ENCODE data around the gene EML6.

The EML6 gene

DNA sequence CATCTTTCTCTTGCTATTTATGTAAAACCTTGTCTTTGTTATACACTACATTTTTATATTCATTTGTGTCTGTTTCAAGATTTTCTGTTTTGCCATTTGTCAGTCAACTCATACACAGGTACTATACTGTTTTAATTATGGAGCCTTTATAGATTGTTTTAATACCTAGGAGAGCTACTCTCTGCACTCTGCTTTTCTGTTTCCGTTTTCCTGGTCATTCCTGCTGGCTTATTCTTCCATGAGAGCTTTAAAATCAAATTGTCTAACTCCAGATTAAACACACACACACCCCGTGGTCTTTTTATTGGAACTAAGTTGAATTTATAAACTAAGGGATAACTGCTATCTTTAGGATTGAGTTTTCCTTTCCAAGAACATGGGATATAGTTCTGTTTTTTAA is 165.6 kb downstream of the EML6 start:
- DNase-seq, result no peak

- DNase-seq, result no peak
Measured at GRCh38 chr2:54891909-54892308, 168.4 kb downstream of the EML6 start.

- DNase-seq, result no peak
Measured at GRCh38 chr2:54894467-54894866, 171.0 kb downstream of the EML6 start.

- no peak for DNase-seq
Measured at GRCh38 chr2:54895730-54896129, 172.3 kb downstream of the EML6 start.

GRCh38 chr2:54897420-54898310 is 174.2 kb downstream of the EML6 start:
- DNase-seq, result no peak

DNA sequence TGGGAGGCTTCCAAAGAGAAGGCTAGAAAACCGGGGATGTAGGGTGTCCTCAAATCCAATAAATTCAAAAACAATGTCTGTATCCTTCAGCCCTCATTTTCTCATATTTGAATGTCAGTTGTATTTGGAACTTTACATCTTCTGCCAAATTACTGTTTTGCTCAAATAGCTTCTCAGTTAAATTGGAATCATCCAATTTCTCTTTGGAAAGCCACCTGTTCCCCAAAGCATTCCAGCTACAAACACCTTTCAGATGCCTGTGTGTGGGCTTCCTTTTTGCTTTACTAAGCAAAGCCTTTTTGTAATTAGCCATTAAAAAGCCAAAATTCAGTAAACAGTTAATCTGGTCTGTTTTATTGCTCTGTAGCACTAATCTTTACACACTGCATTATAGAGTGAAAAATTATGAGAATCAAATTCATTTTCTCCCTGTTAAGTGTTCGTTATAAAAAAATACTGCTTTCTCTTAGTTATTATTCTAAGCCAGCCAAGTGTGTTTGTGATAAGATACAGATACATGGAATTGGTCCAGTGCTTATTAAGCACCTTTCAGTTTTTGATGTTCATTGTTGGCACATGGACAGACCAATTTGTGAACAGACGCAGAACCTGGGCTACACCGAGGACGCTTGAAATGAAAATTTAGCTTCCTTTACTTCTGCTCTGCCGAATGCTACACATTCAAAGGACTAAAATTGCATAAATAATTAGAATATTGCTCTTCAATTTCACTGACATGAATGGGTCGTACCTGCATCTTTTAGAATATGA is 175.2 kb downstream of the EML6 start:
- no peak for DNase-seq

- DNase-seq, result no peak
Measured at GRCh38 chr2:54899576-54900200, 176.2 kb downstream of the EML6 start.

- no peak for DNase-seq
Measured at GRCh38 chr2:54901224-54901986, 177.9 kb downstream of the EML6 start.

GRCh38 chr2:54902763-54903162 is 179.3 kb downstream of the EML6 start:
- no peak for DNase-seq

DNA sequence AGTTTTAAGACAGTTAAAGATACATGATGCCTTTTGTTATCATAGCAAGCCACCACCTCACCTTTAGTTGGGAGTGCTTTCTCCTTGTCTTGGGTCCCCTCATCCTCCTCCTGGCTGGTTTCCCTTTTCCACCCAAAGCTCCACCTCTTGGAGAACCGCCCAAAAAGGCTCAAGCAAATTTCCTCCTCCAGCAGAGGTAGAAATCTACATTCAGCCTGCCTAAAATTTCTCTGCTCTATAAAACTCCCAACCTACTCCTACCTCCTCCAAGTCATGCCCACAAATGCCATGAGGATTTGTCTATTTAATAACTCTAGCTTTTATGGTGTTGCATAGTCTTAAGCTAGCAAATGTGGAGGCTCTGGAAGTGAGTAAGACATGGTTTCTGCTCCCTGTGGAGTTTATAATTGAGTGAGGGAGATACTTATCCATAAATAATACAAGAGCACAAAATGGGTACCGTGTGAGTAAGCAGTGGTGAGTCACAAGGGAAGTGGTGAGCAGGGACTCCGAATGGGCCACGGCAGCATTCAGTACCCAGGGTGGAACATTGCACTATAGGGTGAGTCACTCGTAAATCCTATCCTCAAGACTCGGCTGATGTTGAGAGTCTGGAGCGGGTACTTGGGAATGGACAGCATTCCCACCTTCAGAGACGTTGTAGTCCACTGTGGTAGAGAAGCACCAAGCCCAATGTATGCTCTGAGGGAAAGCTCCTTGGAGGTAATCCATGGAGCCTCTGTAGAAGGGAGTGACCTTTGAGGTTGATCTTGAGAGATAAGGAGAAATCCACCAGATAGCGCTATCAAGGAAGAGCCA is 180.5 kb downstream of the EML6 start:
- no peak for DNase-seq

- no peak for DNase-seq
Measured at GRCh38 chr2:54904836-54905235, 181.4 kb downstream of the EML6 start.

GRCh38 chr2:54906716-54907115 is 183.3 kb downstream of the EML6 start:
- DNase-seq, result no peak

DNA sequence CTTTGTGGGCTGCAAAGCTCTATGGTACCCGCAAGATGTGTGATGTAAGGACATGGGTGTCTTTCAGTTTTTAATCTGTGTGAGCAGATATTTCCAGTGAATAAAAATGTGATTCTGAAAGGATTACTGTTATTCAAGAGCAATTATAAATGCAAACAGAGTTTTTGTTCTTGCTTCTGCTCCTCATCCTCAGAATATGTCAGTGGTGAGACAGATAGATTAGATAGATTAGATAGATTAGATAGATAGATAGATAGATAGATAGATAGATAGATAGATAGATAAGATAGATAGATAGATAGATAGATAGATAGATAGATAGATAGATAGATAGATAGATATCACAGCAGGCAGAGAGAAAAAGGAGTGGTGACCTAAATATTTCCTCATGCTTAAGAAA is 184.2 kb downstream of the EML6 start:
- DNase-seq, result no peak

DNA sequence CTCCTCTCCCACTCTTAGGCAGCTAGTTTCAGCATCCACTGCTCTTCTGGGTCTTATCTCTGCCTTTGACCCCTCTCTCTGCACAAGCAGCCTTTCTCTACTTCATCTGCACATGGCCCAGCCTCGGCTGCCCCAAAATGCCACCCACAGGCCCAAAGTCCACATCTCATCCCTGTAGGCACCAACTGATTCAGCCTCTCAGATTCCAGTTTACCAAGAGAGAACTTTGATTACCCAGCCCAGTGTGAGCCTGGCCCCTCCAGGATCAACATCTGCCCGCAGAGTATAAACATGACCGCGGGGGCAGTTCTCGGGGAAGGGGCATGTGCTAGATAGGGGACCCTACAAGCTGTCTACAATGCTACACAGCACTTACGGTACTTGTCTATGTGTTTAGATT is 185.1 kb downstream of the EML6 start:
- DNase-seq, result no peak

DNA sequence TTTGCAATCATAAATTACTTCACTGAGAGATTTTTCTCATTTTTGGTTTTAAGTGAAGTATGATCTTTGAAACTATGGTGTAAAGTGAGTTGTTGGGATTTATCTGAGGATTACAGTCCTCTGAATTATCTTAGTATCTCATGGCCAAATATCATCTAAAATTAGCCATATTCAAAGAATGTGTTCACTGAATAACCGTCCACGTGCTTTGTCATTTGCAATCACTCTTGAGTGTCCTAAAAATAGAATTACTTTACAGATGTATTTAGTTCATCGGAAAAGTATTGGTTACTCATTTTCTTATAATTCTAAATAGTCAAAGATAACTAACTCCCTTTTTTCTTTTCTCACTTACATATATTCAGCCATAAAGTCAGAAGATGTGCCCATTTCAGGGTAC is 185.5 kb downstream of the EML6 start:
- no peak for DNase-seq

DNA sequence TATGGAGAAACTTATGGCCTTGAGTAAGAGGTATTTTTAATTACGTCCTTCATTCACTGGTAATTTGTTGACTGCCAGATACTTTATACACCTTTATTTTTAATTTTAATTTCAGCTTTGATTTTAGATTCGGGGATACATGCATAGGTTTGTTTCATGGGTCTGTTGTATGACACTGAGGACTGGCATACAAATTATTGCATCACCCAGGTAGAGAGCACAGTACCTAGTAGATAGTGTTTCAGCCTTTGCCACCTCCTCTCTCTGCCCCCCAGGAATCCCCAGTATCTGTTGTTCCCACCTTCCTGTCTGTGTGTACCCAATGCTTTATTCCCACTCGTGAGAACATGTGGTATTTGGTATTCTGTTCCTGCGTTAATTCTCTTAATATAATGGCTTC is 188.8 kb downstream of the EML6 start:
- no peak for DNase-seq

DNA sequence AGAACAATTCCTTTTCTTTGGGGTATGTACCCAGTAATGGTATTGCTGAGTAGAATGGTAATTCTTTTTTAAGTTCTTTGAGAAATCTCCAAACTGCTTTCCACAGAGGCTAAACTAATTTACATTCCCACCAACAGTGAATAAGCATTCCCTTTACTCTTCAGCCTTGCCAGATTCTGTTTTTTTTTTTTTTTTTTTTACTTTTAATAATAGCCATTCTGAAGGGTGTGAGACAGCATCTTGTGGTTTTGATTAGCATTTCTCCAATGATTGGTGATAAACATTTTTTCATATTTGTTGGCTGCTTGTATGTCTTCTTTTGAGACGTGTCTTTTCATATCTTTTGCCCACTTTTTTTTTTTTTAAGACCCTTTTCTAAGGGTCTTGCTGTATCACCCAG is 189.4 kb downstream of the EML6 start:
- no peak for DNase-seq

DNA sequence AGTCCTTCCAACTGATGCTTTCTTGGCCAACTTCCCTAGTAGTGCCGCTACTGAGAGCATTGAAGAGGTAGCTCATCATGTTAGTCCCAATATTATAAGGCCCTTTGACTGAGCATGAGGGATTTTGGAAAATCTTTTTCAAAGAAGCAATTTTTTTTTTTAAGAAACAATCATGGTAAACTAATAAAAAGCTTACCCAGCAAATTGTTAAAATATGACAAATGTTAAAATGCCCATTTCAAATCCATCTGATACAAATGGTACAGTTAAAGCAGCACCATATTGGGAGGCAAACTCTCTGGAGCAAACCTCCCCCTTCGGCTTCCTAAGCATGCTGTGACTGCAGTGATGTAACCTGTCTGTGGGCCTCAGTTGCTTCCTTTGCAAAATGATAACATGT is 191.2 kb downstream of the EML6 start:
- DNase-seq, result no peak

- DNase-seq, result no peak
Measured at GRCh38 chr2:54915101-54915500, 191.6 kb downstream of the EML6 start.

GRCh38 chr2:54916637-54917036 is 193.2 kb downstream of the EML6 start:
- DNase-seq, result no peak

- no peak for DNase-seq
Measured at GRCh38 chr2:54918647-54919280, 195.3 kb downstream of the EML6 start.

- no peak for DNase-seq
Measured at GRCh38 chr2:54920660-54921059, 197.2 kb downstream of the EML6 start.
